Body of pancreas (tissue), 4 donors: Measurements from ENCODE around the gene LRRC8C.

Experiments
- POLR2A ChIP-seq, 3 donors: fragments of 450-650 bp; IDR thresholded peaks; one replicate each; pipeline ENCODE4 v1.6.1; 2016; ENCODE audit warnings: antibody characterized with exemption in 3 of 3, mild to moderate bottlenecking in 2 of 3
- TF ChIP-seq, protein P1 (sequence below), 7 experiments: fragments of 450-650 bp in 4 of 7; fragments of 200-600 bp in 3 of 7; sonication (generic) in 3 of 7; IDR thresholded peaks; one replicate each; pipeline ENCODE4 v1.5.1; 2016 to 2019; ENCODE audit warnings: antibody characterized with exemption in 7 of 7

DNA sequence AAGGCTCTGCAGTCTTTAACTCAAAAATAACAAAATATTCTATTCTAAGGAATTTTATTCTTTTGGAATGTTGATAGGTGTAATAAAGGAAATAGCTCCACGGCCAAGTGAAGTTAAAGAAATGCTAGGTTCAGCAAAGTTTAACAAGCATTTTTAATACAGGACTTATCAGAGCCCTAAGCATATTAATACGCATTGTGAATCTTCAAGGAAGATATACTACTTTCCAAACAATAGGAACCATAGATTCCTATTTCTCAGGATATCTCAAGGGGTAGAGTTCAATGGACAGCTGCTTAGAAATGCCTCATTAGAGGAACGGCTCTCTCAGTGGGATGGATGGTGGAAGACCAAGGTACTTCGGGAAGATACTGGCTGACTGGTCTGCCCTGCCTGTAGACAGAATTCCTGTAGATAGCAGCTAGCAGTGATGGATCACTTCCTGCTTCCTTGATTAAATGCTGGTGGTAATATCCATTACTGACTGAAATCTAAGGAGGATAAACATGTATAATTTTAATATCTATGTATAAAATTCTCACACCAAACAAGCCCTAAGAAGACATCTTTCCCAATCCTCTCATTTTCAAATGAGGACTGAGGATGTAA lies 8.1 kb upstream of the LRRC8C start:
- TF ChIP-seq, protein P1, sequence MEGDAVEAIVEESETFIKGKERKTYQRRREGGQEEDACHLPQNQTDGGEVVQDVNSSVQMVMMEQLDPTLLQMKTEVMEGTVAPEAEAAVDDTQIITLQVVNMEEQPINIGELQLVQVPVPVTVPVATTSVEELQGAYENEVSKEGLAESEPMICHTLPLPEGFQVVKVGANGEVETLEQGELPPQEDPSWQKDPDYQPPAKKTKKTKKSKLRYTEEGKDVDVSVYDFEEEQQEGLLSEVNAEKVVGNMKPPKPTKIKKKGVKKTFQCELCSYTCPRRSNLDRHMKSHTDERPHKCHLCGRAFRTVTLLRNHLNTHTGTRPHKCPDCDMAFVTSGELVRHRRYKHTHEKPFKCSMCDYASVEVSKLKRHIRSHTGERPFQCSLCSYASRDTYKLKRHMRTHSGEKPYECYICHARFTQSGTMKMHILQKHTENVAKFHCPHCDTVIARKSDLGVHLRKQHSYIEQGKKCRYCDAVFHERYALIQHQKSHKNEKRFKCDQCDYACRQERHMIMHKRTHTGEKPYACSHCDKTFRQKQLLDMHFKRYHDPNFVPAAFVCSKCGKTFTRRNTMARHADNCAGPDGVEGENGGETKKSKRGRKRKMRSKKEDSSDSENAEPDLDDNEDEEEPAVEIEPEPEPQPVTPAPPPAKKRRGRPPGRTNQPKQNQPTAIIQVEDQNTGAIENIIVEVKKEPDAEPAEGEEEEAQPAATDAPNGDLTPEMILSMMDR (IDR thresholded peaks at IDR 0.05), result no peak
- TF ChIP-seq POLR2A (IDR thresholded peaks at IDR 0.05), result no peak
